Karpas-422 (cell line): ENCODE results near the gene SIAH2. TPM values are rescaled to one million over a fixed set of nuclear protein-coding genes. Genes with fewer than 3 reads are reported as not detected.
A peak's percentile ranks its signal among the peaks of the same experiment; 100 is the strongest.

Experiments used
- DNase-seq: peaks from one replicate; pipeline ENCODE4 v3.0.0-alpha.2; 2015
- H2AFZ ChIP-seq: fragments of 200-600 bp; sonication (generic); 2 replicates; pipeline ENCODE4 v1.6.1; 2014; ENCODE audit warnings: antibody characterized with exemption, low read length, mixed read lengths
- H3K27ac ChIP-seq: fragments of 200-600 bp; sonication (generic); 2 replicates; pipeline ENCODE4 v1.5.1; 2014; ENCODE audit warnings: mild to moderate bottlenecking, low read length, moderate library complexity
- H3K27me3 ChIP-seq: fragments of 200-600 bp; sonication (generic); 2 replicates; pipeline ENCODE4 v1.6.1; 2014; ENCODE audit warnings: low read length, mixed read lengths
- H3K36me3 ChIP-seq: fragments of 200-600 bp; sonication (generic); 2 replicates; pipeline ENCODE4 v1.6.1; 2014; ENCODE audit warnings: low read length, mixed read lengths; ENCODE audit not compliant: insufficient read depth
- H3K4me1 ChIP-seq: fragments of 200-600 bp; sonication (generic); 2 replicates; pipeline ENCODE4 v1.6.1; 2014; ENCODE audit warnings: mild to moderate bottlenecking, low read length, mixed read lengths
- H3K4me2 ChIP-seq: fragments of 200-600 bp; sonication (generic); 2 replicates; pipeline ENCODE4 v1.6.1; 2014; ENCODE audit warnings: low read length, low read depth, mild to moderate bottlenecking; ENCODE audit not compliant: poor library complexity, severe bottlenecking
- H3K4me3 ChIP-seq: fragments of 200-600 bp; sonication (generic); 2 replicates; pipeline ENCODE4 v1.5.1; 2014; ENCODE audit warnings: mild to moderate bottlenecking, antibody characterized with exemption, low read length, mixed read lengths
- H3K79me2 ChIP-seq: fragments of 200-600 bp; sonication (generic); 2 replicates; pipeline ENCODE4 v1.6.1; 2014; ENCODE audit warnings: mild to moderate bottlenecking, low read length, mixed read lengths
- H3K9ac ChIP-seq: fragments of 200-600 bp; sonication (generic); 2 replicates; pipeline ENCODE4 v1.6.0; 2014; ENCODE audit warnings: low read length
- H3K9me2 ChIP-seq: fragments of 200-600 bp; sonication (generic), shearing (Covaris generic); replicated peaks from 2 replicates; pipeline ENCODE4 v1.6.0; 2014; ENCODE audit warnings: mild to moderate bottlenecking, low read length, moderate library complexity; ENCODE audit not compliant: insufficient read depth
- H3K9me3 ChIP-seq: fragments of 300-700, 200-600 bp; sonication (generic); 2 replicates; pipeline ENCODE4 v1.6.1; 2014; ENCODE audit warnings: low read length, mixed read lengths
- H4K20me1 ChIP-seq: fragments of 200-600 bp; sonication (generic); 2 replicates; pipeline ENCODE4 v1.6.1; 2014; ENCODE audit warnings: mild to moderate bottlenecking, antibody characterized with exemption, low read length, low read depth; ENCODE audit not compliant: insufficient read depth
- total RNA-seq: library from RNA; depleted of rRNA; stranded (reverse); fragments of >200 nt; shearing (Covaris generic); gene quantifications from 2 replicates; pipeline ENCODE4 v1.2.3, GENCODE V29; 2014; ENCODE audit warnings: low replicate concordance

Gene SIAH2
- total RNA-seq, 1 experiment from 2014 or later: 160 TPM

DNA sequence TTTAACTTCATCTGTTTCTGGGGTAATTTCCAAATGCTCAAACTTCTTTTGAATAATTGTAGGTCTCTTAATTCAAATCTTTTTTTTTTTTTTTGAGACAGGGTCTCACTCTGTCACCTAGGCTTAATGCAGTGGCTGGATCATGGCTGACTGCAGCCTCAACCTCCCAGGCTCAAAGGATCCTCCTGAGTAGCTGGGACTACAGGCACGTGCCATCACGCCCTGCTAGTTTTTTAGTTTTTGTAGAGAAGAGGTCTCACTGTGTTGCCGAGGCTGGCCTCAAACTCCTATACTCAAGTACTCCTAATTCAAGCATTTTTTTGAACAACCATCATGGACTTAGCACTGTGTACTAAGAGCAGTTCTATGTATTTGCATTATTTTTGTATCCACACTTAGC is 3.8 kb upstream of the SIAH2 start:
- Histone ChIP-seq H4K20me1 (no peaks in the 10 kb centered on the region; the same call in 1 of the 2 replicates), H3K27me3 (no peaks in the 10 kb centered on the region)

DNA sequence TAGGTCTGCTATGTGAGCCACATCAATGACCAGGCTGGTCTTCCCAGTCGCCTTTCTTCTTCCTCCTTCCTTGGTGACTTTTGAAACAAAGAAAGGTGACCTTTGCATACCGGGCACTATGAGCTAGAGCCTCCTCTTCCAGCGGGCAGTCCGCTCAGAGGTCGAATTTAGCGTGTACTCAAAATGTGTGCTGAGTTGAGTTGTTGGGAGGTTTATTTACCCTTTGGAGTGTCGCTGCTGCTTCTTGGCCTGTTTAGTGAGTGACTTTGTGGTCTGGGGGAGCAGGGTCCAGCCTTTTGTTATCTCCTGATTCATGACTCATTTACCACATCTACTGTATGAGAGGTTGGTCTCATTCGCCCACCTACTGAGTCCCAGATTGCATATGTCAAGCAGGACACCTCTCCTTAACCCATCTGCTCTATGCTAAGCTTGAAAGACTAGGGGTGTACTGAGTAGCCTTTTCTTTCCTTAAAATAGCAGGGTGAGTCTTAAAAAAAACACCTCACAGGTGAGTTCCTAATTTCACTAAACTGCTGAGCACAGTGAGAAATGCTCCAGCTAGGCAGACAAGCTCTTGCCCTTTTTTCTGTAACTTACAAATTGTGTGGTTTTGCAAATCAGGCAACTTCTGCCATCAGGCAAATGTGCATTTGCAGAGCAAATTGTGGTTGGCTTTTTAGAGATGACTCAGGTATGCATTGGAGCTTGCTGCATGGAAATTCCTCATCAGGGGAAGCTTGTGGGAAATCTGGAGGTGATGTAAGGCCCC is 3.2 kb upstream of the SIAH2 start:
- H3K4me2 ChIP-seq: peak overlapping the region; percentile 81
- peak overlapping the region; percentile 93 for H3K9ac ChIP-seq
- no peak overlapping the region for H2AFZ ChIP-seq

More for the DNA sequence above, 3.8 kb upstream of the SIAH2 start:
- DNase-seq: no peak
- peaks cover under 1% of the 10 kb centered on the region for H3K36me3 ChIP-seq
- peak overlapping the region; percentile 100 for H3K27ac ChIP-seq
- no peaks in the 10 kb centered on the region for H3K9me3 ChIP-seq
- H3K9ac ChIP-seq: peak overlapping the region; percentile 36
- H3K4me3 ChIP-seq: peak overlapping the region; percentile 36
- peak overlapping the region; percentile 81 for H3K4me2 ChIP-seq
- peaks cover 17% of the 10 kb centered on the region for H3K79me2 ChIP-seq
- H3K4me1 ChIP-seq: peaks cover 40% of the 10 kb centered on the region
- no peaks in the 10 kb centered on the region for H3K9me2 ChIP-seq
- no peak overlapping the region for H2AFZ ChIP-seq

DNA sequence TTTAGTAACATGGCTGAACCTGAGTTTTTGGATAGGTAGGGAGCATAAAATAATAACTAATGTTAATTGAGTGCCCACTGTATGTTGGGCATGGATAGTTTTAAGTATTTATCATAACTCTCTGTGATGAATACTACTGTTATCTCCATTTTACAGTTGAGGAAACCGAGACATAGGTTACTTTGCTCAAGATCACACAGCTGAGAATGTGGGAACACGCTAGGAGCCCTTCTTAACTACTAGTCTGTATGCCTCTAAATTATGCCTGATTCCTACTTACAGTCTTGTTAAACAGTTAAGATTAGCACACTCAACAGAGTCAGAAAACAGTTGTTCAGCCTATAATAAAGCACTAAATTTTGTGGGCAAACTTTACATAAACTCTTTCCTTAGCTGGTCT is 2.0 kb upstream of the SIAH2 start:
- no peaks in the 10 kb centered on the region for H3K9me3 ChIP-seq
- H3K4me1 ChIP-seq: peaks cover 54% of the 10 kb centered on the region
- H3K4me2 ChIP-seq: peak overlapping the region; percentile 81
- peak overlapping the region; percentile 93 for H3K9ac ChIP-seq
- H3K79me2 ChIP-seq: peaks cover 35% of the 10 kb centered on the region
- H2AFZ ChIP-seq: no peak overlapping the region
- DNase-seq: peak; percentile 72
- no peaks in the 10 kb centered on the region for H3K27me3 ChIP-seq
- H3K27ac ChIP-seq: peak overlapping the region; percentile 100
- H3K36me3 ChIP-seq: peaks cover 14% of the 10 kb centered on the region
- H3K4me3 ChIP-seq: peak overlapping the region; percentile 85
- H3K9me2 ChIP-seq: no peaks in the 10 kb centered on the region
- H4K20me1 ChIP-seq: peaks cover 8% of the 10 kb centered on the region

More for the DNA sequence above, 3.2 kb upstream of the SIAH2 start:
- Histone ChIP-seq H3K9me3 (no peaks in the 10 kb centered on the region), H4K20me1 (no peaks in the 10 kb centered on the region; the same call in 1 of the 2 replicates), H3K27ac (peak overlapping the region; percentile 100), H3K79me2 (peaks cover 23% of the 10 kb centered on the region), H3K4me3 (peak overlapping the region; percentile 85), H3K36me3 (peaks cover 7% of the 10 kb centered on the region), H3K9me2 (no peaks in the 10 kb centered on the region), H3K4me1 (peaks cover 42% of the 10 kb centered on the region), H3K27me3 (no peaks in the 10 kb centered on the region)
- DNase-seq: peak; percentile 98

DNA sequence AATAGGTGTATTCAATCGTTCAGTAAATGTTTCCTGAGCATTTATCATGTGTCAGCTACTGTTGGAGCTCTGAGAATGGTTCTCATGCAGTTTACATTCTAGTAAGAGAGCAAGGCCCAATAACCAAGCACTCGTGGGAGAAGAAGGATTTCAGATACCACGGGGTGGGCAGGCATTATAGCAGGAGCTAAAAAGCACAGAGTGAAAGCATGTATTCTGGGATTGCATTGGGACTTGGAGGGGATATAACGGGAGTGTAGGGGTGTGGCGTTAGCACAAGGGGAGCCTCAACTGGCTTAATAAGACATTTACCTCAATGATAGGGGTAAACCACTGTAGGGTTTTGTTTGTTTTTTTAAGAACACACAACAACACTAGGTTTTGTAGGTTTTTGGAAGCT is 1.6 kb upstream of the SIAH2 start:
- Histone ChIP-seq H3K27ac (peak overlapping the region; percentile 100), H3K79me2 (peaks cover 39% of the 10 kb centered on the region), H3K36me3 (peaks cover 18% of the 10 kb centered on the region), H3K4me2 (peak overlapping the region; percentile 81), H3K4me3 (peak overlapping the region; percentile 85), H4K20me1 (peaks cover 12% of the 10 kb centered on the region), H3K9ac (peak overlapping the region; percentile 93), H3K4me1 (peaks cover 58% of the 10 kb centered on the region), H3K9me3 (no peaks in the 10 kb centered on the region), H3K9me2 (no peaks in the 10 kb centered on the region), H3K27me3 (no peaks in the 10 kb centered on the region), H2AFZ (no peak overlapping the region)
- peak; percentile 82 for DNase-seq

DNA sequence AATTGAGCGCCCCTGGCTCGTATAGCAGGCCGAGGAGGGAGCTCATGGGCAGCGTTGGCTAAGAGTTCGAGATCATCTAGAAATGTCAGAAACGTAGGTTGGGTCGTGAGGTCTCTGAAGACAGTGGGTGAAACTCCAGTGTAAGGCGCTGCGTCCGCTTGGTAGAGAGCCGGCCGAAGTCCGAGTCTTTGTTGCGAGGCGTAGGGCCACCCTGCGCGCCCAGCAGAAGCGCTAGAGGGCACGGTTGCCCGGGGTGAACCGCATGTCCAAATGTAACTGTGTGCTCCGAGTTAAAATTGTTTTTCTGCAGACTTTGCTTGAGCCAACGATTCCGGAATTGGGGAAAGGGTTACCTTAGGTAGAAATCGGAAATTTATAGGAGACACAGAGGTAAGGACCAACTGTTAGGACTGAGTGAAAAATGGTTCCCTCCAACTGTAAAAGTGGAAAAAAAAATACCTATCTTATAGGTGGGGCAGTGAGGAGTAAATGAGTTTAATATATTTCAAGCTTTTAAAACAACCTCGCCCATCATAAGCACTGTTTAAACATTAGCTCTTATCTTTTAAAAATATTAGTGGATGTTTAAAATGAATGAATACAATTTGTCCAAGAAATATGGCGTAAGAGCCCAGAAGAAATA is 993 bp upstream of the SIAH2 start:
- Histone ChIP-seq H3K4me1 (peaks cover 64% of the 10 kb centered on the region), H3K36me3 (peaks cover 24% of the 10 kb centered on the region), H3K9me3 (no peaks in the 10 kb centered on the region), H3K9me2 (no peaks in the 10 kb centered on the region), H3K4me2 (peak overlapping the region; percentile 81), H3K4me3 (peak overlapping the region; percentile 85), H2AFZ (no peak overlapping the region), H3K9ac (peak overlapping the region; percentile 93), H3K79me2 (peaks cover 45% of the 10 kb centered on the region), H3K27ac (peak overlapping the region; percentile 100), H3K27me3 (no peaks in the 10 kb centered on the region), H4K20me1 (peaks cover 18% of the 10 kb centered on the region)
- peak; percentile 79 for DNase-seq

- Histone ChIP-seq H3K4me3 (peak overlapping the region; percentile 85), H3K9me2 (no peaks in the 10 kb centered on the region), H3K4me1 (peaks cover 69% of the 10 kb centered on the region), H2AFZ (no peak overlapping the region), H3K9me3 (no peaks in the 10 kb centered on the region), H3K79me2 (peaks cover 54% of the 10 kb centered on the region), H4K20me1 (peaks cover 25% of the 10 kb centered on the region), H3K9ac (peak overlapping the region; percentile 93), H3K27me3 (no peaks in the 10 kb centered on the region), H3K36me3 (peaks cover 30% of the 10 kb centered on the region), H3K27ac (peak overlapping the region; percentile 100), H3K4me2 (peak overlapping the region; percentile 81)
- no peak for DNase-seq
Measured at GRCh38 chr3:150762662-150763121, 277 bp downstream of the SIAH2 start.

DNA sequence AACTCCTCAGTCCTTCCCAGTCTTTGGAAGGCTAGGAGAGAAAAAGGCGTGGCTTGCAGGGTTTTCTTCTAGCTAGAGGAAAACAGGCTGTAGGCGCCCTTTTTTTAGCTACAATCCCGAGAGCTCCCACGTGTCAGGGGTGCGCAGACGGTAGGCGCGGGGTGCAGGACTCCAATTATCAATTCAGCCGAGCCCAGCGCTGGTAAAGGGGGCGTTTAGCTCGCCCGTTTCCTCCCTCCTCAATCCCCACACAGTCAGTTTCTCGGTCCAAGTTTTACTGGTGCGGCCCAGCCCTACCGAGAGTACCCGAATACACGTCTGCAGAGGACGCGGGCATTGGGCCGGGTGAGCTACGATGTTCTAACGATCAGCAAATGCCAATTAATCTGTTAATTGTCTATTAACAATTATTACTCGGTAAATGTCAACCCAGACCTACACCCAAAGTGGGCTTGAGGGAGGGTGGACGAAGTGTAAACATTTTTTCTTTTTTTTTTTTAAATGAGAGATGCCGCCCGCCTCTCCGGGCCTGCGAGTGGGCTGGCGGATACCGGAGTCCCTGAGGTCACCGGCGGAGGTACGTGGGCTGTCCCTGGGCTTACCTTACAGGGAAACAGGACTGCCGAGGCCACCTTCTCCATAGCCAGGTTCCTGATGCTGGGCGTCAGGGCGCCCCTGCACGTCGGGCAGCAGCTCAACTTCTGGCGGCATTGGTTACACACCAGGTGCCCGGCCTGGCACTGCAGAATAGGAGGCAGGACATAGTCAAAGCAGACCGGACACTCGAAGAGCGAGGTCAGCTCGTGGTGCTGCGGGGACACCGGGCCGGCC is 923 bp downstream of the SIAH2 start:
- Histone ChIP-seq H4K20me1 (peaks cover 32% of the 10 kb centered on the region), H3K36me3 (peaks cover 37% of the 10 kb centered on the region), H3K4me2 (peak overlapping the region; percentile 81), H3K9me3 (no peaks in the 10 kb centered on the region), H3K27me3 (no peaks in the 10 kb centered on the region), H3K79me2 (peaks cover 61% of the 10 kb centered on the region), H2AFZ (no peak overlapping the region), H3K4me3 (peak overlapping the region; percentile 85), H3K4me1 (peaks cover 69% of the 10 kb centered on the region), H3K27ac (peak overlapping the region; percentile 100), H3K9me2 (no peaks in the 10 kb centered on the region), H3K9ac (peak overlapping the region; percentile 93)
- DNase-seq: peak; percentile 77
